Liver (tissue), 3 donors: ENCODE measurements around the gene PTPRN2.
"Not testable (repeated sequence)": the region's sequence is repeated elsewhere in the genome, so short reads cannot be mapped to it uniquely, and the experiment has no call there.

Experiments used
- RAD21 ChIP-seq, 2 donors: IDR thresholded peaks; 2 replicates each; pipeline ENCODE4 v1.6.1; 2016; ENCODE audit warnings: antibody characterized with exemption in 2 of 2, mild to moderate bottlenecking in 2 of 2
- RXRA ChIP-seq, 2 donors: IDR thresholded peaks; 2 replicates each; pipeline ENCODE4 v1.6.1; 2017 to 2018; ENCODE audit warnings: antibody characterized with exemption in 2 of 2, mild to moderate bottlenecking in 1 of 2
- SP1 ChIP-seq: IDR thresholded peaks from 2 replicates; pipeline ENCODE4 v1.6.1; 2018; ENCODE audit warnings: antibody characterized with exemption, mild to moderate bottlenecking
- TAF1 ChIP-seq: conservative IDR thresholded peaks from 2 replicates; pipeline ENCODE4 v1.6.1; 2016; ENCODE audit warnings: antibody characterized with exemption, mild to moderate bottlenecking
- TF ChIP-seq, protein P1 (sequence below): fragments of 150-350 bp; IDR thresholded peaks from 2 replicates; pipeline ENCODE4 v1.5.1; 2017; ENCODE audit warnings: improper control_type of control experiment, low read depth, low read length; ENCODE audit not compliant: missing input control
- TF ChIP-seq, protein P2 (sequence below): IDR thresholded peaks from 2 replicates; pipeline ENCODE4 v1.6.1; 2016; ENCODE audit warnings: antibody characterized with exemption
- TF ChIP-seq, protein P3 (sequence below): IDR thresholded peaks from 2 replicates; pipeline ENCODE4 v1.6.1; 2016; ENCODE audit warnings: antibody characterized with exemption, mild to moderate bottlenecking
- donor health status: healthy.
- donor health status: healthy.

DNA sequence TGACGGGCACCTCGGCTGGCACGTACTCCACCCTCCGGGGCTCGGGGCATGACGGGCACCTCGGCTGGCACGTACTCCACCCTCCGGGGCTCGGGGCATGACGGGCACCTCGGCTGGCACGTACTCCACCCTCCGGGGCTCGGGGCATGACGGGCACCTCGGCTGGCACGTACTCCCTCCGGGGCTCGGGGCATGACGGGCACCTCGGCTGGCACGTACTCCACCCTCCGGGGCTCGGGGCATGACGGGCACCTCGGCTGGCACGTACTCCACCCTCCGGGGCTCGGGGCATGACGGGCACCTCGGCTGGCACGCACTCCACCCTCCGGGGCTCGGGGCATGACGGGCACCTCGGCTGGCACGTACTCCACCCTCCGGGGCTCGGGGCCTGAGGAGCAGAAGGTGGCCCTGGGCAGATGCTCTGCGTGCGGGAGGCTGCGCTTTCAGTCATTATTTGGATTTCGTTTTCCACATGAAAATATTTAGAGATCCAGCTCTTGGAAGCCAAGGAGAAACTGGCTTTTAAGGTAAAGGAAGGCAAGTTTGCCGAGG, 1086.6 kb downstream of the PTPRN2 start:
- TF ChIP-seq, protein P1, sequence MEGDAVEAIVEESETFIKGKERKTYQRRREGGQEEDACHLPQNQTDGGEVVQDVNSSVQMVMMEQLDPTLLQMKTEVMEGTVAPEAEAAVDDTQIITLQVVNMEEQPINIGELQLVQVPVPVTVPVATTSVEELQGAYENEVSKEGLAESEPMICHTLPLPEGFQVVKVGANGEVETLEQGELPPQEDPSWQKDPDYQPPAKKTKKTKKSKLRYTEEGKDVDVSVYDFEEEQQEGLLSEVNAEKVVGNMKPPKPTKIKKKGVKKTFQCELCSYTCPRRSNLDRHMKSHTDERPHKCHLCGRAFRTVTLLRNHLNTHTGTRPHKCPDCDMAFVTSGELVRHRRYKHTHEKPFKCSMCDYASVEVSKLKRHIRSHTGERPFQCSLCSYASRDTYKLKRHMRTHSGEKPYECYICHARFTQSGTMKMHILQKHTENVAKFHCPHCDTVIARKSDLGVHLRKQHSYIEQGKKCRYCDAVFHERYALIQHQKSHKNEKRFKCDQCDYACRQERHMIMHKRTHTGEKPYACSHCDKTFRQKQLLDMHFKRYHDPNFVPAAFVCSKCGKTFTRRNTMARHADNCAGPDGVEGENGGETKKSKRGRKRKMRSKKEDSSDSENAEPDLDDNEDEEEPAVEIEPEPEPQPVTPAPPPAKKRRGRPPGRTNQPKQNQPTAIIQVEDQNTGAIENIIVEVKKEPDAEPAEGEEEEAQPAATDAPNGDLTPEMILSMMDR: not testable (repeated sequence)
- not testable (repeated sequence) for TF ChIP-seq TAF1; RXRA (IDR thresholded peaks at IDR 0.05); RAD21 (IDR thresholded peaks at IDR 0.05); SP1
- TF ChIP-seq, protein P2, sequence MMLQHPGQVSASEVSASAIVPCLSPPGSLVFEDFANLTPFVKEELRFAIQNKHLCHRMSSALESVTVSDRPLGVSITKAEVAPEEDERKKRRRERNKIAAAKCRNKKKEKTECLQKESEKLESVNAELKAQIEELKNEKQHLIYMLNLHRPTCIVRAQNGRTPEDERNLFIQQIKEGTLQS: not testable (repeated sequence)
- TF ChIP-seq, protein P3, sequence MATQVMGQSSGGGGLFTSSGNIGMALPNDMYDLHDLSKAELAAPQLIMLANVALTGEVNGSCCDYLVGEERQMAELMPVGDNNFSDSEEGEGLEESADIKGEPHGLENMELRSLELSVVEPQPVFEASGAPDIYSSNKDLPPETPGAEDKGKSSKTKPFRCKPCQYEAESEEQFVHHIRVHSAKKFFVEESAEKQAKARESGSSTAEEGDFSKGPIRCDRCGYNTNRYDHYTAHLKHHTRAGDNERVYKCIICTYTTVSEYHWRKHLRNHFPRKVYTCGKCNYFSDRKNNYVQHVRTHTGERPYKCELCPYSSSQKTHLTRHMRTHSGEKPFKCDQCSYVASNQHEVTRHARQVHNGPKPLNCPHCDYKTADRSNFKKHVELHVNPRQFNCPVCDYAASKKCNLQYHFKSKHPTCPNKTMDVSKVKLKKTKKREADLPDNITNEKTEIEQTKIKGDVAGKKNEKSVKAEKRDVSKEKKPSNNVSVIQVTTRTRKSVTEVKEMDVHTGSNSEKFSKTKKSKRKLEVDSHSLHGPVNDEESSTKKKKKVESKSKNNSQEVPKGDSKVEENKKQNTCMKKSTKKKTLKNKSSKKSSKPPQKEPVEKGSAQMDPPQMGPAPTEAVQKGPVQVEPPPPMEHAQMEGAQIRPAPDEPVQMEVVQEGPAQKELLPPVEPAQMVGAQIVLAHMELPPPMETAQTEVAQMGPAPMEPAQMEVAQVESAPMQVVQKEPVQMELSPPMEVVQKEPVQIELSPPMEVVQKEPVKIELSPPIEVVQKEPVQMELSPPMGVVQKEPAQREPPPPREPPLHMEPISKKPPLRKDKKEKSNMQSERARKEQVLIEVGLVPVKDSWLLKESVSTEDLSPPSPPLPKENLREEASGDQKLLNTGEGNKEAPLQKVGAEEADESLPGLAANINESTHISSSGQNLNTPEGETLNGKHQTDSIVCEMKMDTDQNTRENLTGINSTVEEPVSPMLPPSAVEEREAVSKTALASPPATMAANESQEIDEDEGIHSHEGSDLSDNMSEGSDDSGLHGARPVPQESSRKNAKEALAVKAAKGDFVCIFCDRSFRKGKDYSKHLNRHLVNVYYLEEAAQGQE: not testable (repeated sequence)
